HG03520 (cell line): ENCODE measurements around the gene FOXO3B.
"Not testable (repeated sequence)": the region's sequence is repeated elsewhere in the genome, so short reads cannot be mapped to it uniquely, and the experiment has no call there.

Experiments
- ATAC-seq: cut with Tn5 transposase; IDR thresholded peaks from one replicate; pipeline ENCODE4 v1.9.1; 2021; ENCODE audit warnings: mild to moderate bottlenecking, moderate library complexity; ENCODE audit not compliant: unreplicated experiment

Gene FOXO3B

DNA sequence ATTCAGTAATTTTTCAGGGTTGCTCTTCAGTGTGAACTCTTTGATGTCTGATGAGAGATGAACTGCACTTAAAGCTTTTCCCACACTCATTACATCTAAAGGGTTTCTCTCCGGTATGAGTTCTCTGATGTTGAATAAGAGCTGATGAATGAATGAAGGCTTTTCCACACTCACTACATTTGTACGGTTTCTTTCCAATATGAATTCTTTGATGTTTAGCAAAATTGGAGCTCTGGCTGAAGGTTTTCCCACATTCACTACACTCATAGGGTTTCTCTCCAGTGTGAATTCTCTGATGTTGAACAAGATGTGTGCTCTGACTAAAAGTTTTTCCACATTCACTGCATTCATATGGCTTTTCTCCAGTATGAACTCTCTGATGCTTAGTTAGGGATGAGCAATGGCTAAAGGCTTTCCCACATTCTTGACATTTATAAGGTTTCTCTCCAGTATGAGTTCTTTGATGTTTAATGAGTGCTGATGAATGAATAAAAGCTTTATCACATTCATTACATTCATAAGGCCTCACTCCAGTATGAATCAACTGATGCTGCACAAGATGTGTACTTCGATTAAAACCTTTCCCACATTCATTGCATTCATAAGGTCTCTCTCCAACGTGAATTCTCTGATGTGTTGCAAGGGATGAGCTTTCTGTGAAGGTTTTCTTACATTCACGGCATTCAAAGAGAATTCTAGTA lies 20.0 kb downstream of the FOXO3B start:
- not testable (repeated sequence) for ATAC-seq

DNA sequence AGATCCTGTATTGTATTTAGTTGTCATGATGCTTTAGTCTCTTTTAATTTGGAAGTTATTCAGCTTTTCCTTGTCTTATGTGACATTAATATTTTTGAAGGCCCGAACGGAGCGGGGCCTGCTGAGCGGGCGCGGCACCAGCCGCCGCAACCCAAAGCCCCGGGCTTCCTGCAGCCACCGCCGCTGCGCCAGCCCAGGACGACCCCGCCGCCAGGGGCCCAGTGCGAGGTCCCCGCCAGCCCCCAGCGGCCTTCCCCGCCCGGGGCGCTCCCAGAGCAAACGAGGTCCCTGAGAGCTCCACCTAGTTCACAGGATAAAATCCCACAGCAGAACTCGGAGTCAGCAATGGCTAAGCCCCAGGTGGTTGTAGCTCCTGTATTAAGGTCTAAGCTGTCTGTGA lies 32.0 kb downstream of the FOXO3B start:
- not testable (repeated sequence) for ATAC-seq

DNA sequence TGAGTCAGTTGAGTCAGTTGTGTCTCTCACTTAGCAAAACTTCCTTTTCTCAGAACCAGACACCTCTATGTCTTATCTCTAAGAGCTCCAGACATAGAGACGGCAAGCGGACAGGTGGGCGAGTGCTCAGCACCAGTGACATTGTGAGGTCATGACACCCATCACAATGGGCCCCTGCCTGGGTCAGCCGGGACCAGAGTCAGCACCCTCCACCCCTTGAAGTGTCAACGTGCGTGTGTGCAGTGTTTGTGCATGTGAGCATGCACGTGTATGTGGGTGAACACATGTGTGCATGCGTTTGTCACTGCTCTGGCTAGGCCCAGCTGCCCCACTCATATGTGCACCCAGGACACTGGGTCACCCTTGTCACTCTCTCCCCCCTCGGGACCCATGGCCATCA lies 37.8 kb downstream of the FOXO3B start, which contains the start of gene TBC1D28:
TBC1D28 (minus strand) TSS at position 101 of the 400 bp plus-strand sequence. CDS start 3,039 bp downstream, outside the sequence.
- not testable (repeated sequence) for ATAC-seq

DNA sequence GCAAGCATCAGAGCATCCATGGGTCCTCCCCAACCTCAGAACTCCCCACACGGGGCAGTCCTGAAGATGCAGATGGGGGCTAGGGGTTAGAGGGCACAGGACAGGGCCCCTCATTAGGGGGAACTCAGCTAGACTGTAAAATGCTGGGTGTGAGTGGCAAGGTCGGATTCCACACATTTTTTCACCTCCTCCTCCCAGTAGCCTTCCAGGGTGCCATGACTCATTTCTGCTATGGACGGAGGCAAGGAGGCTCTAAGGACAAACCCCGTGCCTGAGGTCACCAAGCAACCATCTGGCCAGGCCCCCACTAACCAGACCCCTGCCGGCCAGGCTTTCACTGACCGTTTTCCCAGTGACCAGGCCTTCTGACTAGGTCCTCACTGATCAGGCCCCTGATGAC lies 39.0 kb downstream of the FOXO3B start:
- not testable (repeated sequence) for ATAC-seq

DNA sequence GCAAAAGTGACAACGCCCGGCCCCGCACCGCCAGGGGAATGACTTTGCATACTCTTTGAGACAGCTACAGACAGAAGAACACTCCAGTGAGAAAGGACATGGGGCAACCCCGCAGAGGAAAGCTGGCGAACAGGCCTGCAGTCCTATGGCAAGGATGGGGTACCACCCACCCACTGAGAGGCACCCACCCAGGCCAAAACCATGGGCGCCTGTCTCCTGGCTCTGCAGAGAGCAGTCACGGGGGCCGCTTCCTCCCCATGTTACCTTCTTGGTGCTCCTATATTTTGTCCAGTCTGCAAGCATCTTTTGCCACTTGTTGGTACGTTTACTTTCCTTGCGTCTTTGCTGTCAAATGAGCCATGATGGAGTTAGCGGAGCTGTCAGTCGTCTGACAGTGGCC lies 43.8 kb downstream of the FOXO3B start:
- not testable (repeated sequence) for ATAC-seq

DNA sequence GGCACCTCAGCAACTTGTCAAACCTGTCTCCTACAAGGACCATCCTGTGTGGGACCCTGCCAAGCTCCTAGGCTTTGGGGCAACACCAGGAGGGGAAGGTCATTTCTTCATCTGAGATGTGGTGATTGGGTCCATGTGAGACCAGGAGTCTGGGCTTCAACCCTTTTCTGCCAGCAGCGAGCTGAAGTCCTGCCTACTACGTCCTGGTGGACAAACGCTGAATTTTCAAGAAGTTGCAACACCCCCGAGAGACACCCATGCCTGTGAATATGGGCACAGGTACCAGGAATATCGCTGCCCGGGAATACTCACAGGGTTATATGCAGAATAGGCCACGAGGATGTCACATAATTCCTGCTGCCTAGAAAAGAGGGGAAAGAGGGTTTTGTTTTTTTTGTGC lies 45.9 kb downstream of the FOXO3B start:
- not testable (repeated sequence) for ATAC-seq

DNA sequence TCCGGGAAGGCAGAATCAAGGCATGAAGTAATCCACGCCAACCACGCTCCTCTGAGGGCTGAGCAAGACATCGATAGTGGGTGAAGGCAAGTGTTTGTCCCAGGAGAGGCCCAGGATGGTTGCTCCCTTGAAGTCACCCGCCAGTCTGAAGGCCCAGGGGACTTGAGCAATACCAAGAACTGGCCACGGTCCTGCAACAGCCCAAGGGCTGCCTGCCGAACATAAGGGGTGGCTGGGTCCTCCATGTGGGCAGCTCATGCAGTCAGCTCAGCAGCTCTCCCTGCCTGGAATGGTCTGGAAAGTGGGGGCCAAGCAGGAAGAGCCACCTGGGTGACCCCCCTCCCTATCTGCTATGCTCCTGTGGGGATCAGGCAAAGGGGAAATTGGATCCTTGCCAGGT lies 46.3 kb downstream of the FOXO3B start:
- ATAC-seq: not testable (repeated sequence)

DNA sequence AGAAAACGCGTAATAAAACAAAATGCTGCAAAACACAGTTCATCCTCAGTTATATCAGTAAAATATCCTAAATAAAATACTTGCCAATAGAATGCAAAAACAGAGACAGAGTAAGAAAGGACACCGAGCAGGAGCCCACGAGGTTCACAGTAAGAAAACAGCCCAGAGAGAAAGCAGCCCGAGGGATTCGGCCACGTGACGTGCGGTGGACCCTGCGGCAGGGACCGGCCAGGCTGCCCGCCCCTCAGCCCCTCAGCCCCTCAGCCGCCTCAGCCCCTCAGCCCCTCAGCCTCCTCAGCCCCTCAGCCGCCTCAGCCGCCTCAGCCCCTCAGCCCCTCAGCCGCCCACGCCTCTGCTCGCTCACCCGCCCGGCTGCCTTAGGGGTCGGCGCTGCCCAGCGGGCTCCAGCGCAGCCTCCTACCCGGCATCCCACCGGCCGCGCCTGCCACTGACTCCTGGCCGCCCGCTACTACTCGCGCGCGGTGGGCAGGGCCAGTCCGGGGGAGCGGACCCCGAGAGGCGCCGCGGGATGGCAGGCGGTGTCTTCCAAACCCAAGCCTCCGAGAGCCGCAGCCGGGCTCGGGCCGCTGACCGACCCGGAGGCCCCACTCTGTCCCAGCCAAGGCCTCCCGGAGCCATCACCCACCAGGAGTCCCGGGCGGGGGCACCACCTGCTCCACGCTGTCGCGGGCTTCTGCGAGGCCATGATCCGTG lies 47.4 kb downstream of the FOXO3B start:
- not testable (repeated sequence) for ATAC-seq
